Adrenal gland (tissue), 5 donors: ENCODE measurements around the gene EIF4E1B.

Experiments
- POLR2A ChIP-seq, 2 donors: fragments of 450-650 bp; IDR thresholded peaks; one replicate each; pipeline ENCODE4 v1.6.1; 2017; ENCODE audit warnings: antibody characterized with exemption in 2 of 2, mild to moderate bottlenecking in 2 of 2, moderate library complexity in 1 of 2
- TF ChIP-seq, protein P1 (sequence below), 6 experiments: fragments of 450-650 bp in 4 of 6; fragments of 200-600 bp in 2 of 6; sonication (generic) in 1 of 6; IDR thresholded peaks; 1 replicate in 5 of 6; 2 replicates in 1 of 6; pipeline versions ENCODE4 v1.5.1 to v1.8.0; 2016 to 2021; ENCODE audit warnings: antibody characterized with exemption in 6 of 6, mild to moderate bottlenecking in 2 of 6, moderate library complexity in 1 of 6
- donor health status: DM: no; HTN: no; CAD: no.

DNA sequence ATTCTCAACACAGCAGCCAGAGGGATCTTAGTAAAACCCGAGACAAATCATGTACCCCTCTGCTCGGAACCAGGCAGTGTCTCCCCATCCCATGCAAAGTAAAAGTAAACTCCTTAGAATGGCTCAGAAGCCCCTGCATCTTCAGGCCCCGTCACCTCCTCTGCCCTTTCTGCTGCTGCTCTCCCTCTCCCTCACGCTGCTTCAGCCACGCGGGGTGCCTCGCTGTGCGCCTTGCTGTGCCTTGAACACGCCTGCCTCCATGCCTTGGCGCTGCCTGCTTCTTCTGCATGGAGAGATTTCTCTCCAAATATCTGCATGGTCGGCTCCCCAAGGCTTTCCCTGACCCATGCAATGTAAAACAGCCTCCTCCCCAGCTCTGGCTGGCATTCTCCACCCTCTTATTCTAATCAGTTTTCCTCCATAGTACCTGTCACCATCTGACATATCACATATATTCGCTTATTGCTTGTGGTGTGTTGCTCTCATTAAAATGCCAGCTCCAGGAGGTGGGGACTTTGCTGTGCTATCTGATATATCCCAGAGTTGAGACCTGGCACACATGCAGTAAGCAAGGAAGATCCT is 28.5 kb upstream of the EIF4E1B start:
- TF ChIP-seq, protein P1, sequence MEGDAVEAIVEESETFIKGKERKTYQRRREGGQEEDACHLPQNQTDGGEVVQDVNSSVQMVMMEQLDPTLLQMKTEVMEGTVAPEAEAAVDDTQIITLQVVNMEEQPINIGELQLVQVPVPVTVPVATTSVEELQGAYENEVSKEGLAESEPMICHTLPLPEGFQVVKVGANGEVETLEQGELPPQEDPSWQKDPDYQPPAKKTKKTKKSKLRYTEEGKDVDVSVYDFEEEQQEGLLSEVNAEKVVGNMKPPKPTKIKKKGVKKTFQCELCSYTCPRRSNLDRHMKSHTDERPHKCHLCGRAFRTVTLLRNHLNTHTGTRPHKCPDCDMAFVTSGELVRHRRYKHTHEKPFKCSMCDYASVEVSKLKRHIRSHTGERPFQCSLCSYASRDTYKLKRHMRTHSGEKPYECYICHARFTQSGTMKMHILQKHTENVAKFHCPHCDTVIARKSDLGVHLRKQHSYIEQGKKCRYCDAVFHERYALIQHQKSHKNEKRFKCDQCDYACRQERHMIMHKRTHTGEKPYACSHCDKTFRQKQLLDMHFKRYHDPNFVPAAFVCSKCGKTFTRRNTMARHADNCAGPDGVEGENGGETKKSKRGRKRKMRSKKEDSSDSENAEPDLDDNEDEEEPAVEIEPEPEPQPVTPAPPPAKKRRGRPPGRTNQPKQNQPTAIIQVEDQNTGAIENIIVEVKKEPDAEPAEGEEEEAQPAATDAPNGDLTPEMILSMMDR (IDR thresholded peaks at IDR 0.05): no peak
- TF ChIP-seq POLR2A (IDR thresholded peaks at IDR 0.05): no peak
